ENCODE data around the gene CCNK.

DNA sequence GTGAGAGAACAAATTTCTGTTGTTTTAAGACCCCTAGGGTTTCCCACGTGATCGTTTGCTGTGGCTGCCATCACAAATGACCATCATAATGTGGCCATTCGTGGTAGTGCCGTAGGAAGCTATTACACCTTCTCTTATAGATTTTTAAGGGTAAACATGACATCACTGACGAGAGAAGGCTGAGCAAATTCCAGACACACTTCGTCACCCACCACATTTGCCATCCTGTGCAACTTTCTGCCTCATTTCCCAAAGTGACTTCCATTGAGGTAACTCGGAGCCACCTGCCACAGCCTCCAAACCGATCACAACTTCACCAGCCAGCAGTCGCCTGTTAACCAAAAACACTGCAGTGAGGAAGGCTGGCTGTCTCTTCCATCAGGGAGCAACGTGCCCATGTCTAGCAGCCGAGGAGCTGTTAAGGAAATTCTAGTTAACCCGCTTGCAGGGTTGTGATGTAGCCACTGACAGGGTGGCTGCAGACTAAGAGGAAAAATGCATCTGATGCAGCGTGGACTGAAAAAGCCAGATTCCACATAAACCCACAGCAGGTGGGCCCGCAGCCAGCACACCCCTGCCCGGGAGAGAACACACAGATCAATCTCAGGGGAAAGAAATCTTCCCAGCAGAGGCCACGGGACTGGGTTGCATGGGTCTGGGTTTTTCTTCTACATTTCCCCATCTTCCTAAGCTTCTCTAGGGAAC is 78.2 kb downstream of the CCNK start:
- TF ChIP-seq CTCF (IDR thresholded peaks at IDR 0.05) (no peak), POLR2A (IDR thresholded peaks at IDR 0.05) (no peak)
